Thyroid gland (tissue), 4 donors: ENCODE results near the gene MTF1. TPM values are rescaled to one million over a fixed set of nuclear protein-coding genes. Genes with fewer than 3 reads are reported as not detected.

Experiments
- DNase-seq, 2 donors: peaks; one replicate each; pipeline ENCODE4 v3.0.0-alpha.2; 2019
- H3K27ac ChIP-seq, 3 donors: fragments of 200-600 bp; sonication (generic); 1 replicate in 2 of 3; 2 replicates in 1 of 3; pipeline ENCODE4 v1.5.1; 2016 to 2019; ENCODE audit warnings: mild to moderate bottlenecking in 1 of 3, moderate library complexity in 1 of 3
- H3K27me3 ChIP-seq: fragments of 200-600 bp; sonication (generic); one replicate; pipeline ENCODE4 v1.5.1; 2019
- H3K36me3 ChIP-seq, 2 donors: fragments of 200-600 bp; sonication (generic); one replicate each; pipeline ENCODE4 v1.5.1; 2016 to 2019
- H3K4me1 ChIP-seq, 2 donors: fragments of 200-600 bp; sonication (generic); one replicate each; pipeline ENCODE4 v1.5.1; 2017 to 2019
- H3K4me3 ChIP-seq, 3 donors: fragments of 200-600 bp; sonication (generic); replicated peaks in 1 of 3; 1 replicate in 2 of 3; 2 replicates in 1 of 3; pipeline ENCODE4 v1.5.1; 2016; ENCODE audit warnings: mild to moderate bottlenecking in 1 of 3
- H3K9me3 ChIP-seq: fragments of 200-600 bp; sonication (generic); one replicate; pipeline ENCODE4 v1.5.1; 2017
- POLR2A ChIP-seq, 2 donors: fragments of 450-650 bp; IDR thresholded peaks; one replicate each; pipeline ENCODE4 v1.6.1; 2017; ENCODE audit warnings: antibody characterized with exemption in 2 of 2, mild to moderate bottlenecking in 2 of 2, moderate library complexity in 1 of 2
- WGBS, 2 donors: methylation state at CpG; one replicate each; pipeline ENCODE4 v1.1.5; 2017; 5-methylcytosine and 5-hydroxymethylcytosine counted together
- intact Hi-C: fragments of 100-400 bp; cut with DNase I; formaldehyde crosslinking; loops from one replicate; pipeline ENCODE4 v1.15.1; 2023
- total RNA-seq, 4 donors: library from RNA; depleted of rRNA; stranded (reverse); fragments of >200 nt; gene quantifications; one replicate each; pipeline ENCODE4 v1.2.3, GENCODE V29; 2016
- TF ChIP-seq, protein P1 (sequence below), 6 experiments: fragments of 200-600 bp in 3 of 6; fragments of 450-650 bp in 3 of 6; sonication (generic) in 3 of 6; IDR thresholded peaks; one replicate each; pipeline ENCODE4 v1.5.1; 2016 to 2019; ENCODE audit warnings: antibody characterized with exemption in 6 of 6, mild to moderate bottlenecking in 2 of 6, inconsistent platforms in 1 of 6, moderate library complexity in 1 of 6

Gene MTF1
- total RNA-seq, 4 donors from 2014 or later = 4.0 to 6.9 (median 5.7) TPM

GRCh38 chr1:37850352-37850955, 8.9 kb downstream of the MTF1 start:
- no peaks in the 10 kb centered on the region for H3K27me3 ChIP-seq
- intact Hi-C loops = no loop called here
- no peak for TF ChIP-seq POLR2A (IDR thresholded peaks at IDR 0.05)
- TF ChIP-seq, protein P1, sequence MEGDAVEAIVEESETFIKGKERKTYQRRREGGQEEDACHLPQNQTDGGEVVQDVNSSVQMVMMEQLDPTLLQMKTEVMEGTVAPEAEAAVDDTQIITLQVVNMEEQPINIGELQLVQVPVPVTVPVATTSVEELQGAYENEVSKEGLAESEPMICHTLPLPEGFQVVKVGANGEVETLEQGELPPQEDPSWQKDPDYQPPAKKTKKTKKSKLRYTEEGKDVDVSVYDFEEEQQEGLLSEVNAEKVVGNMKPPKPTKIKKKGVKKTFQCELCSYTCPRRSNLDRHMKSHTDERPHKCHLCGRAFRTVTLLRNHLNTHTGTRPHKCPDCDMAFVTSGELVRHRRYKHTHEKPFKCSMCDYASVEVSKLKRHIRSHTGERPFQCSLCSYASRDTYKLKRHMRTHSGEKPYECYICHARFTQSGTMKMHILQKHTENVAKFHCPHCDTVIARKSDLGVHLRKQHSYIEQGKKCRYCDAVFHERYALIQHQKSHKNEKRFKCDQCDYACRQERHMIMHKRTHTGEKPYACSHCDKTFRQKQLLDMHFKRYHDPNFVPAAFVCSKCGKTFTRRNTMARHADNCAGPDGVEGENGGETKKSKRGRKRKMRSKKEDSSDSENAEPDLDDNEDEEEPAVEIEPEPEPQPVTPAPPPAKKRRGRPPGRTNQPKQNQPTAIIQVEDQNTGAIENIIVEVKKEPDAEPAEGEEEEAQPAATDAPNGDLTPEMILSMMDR (IDR thresholded peaks at IDR 0.05) = no peak
- no peak overlapping the region for H3K27ac ChIP-seq
- no peaks in the 10 kb centered on the region for H3K9me3 ChIP-seq
- H3K4me1 ChIP-seq = peaks cover 7 to 12% of the 10 kb centered on the region in 2 donors
- DNase-seq = no peak
- H3K4me3 ChIP-seq = no peak overlapping the region
- H3K36me3 ChIP-seq = peaks cover 0 to 5% of the 10 kb centered on the region in 2 donors
- 90 to 92% methylated on average over 6 of the region's 6 CpGs for WGBS, 2 donors

- no peaks in the 10 kb centered on the region for H3K27me3 ChIP-seq
- H3K36me3 ChIP-seq = no peaks in the 10 kb centered on the region
- WGBS, 2 donors = 93 to 96% methylated on average over 3 of the region's 3 CpGs
- peaks cover 7 to 15% of the 10 kb centered on the region in 2 donors for H3K4me1 ChIP-seq
- no peak for DNase-seq
- no peaks in the 10 kb centered on the region for H3K9me3 ChIP-seq
- TF ChIP-seq, protein P1 (IDR thresholded peaks at IDR 0.05) = no peak
- no peak for TF ChIP-seq POLR2A (IDR thresholded peaks at IDR 0.05)
- no peak overlapping the region for H3K27ac ChIP-seq
- intact Hi-C loops = no loop called here
- H3K4me3 ChIP-seq = no peak overlapping the region
Measured at GRCh38 chr1:37849480-37849879, 9.9 kb downstream of the MTF1 start.

DNA sequence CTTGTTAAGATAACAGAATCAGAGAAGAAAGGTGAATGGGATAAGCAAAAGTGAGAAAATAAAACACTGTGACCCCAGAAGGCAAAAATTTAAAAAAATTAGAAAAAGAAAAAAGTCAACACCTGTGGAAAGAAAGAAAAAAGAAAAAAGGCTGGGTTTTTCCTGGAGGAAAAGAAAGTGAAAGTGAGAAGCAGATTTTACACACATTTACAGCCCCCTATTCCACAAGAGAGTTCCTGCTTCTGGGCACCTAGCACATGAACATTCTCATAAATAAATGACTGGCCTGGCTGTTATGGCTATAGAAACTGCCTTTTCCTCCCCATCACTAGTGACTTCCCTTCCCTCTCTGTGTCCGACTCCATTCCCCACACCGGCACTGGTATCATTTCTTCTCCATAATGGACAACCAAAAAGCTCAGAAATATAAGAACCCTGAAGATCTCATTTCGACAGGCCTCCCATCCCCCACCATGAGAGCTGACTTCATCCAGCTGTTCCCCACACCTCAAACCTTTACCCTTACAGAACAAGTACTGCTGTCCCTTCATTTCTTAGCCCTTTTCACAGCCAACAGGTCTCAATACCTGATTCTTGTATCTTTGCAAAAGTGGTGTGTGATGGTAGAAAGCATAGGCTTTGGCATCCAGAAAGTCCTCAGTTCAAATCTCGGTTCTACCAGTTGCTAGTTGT, 12.6 kb downstream of the MTF1 start:
- Histone ChIP-seq H3K27ac (no peak overlapping the region), H3K9me3 (no peaks in the 10 kb centered on the region), H3K27me3 (no peaks in the 10 kb centered on the region), H3K4me1 (peaks cover 7 to 12% of the 10 kb centered on the region in 2 donors), H3K4me3 (no peak overlapping the region), H3K36me3 (no peaks in the 10 kb centered on the region)
- no peak for DNase-seq
- 86% methylated on average over 4 of the region's 4 CpGs for WGBS, 2 donors
- intact Hi-C loops = no loop called here
- no peak for TF ChIP-seq POLR2A (IDR thresholded peaks at IDR 0.05)
- TF ChIP-seq, protein P1 (IDR thresholded peaks at IDR 0.05) = no peak

- no peaks in the 10 kb centered on the region for H3K36me3 ChIP-seq
- 65 to 74% methylated on average over 3 of the region's 3 CpGs for WGBS, 2 donors
- H3K4me1 ChIP-seq = peaks cover 2 to 5% of the 10 kb centered on the region in 2 donors
- no peak overlapping the region for H3K4me3 ChIP-seq
- intact Hi-C loops = no loop called here
- H3K9me3 ChIP-seq = no peaks in the 10 kb centered on the region
- no peak for DNase-seq
- no peaks in the 10 kb centered on the region for H3K27me3 ChIP-seq
- TF ChIP-seq, protein P1 (IDR thresholded peaks at IDR 0.05) = no peak
- TF ChIP-seq POLR2A (IDR thresholded peaks at IDR 0.05) = no peak
- H3K27ac ChIP-seq = no peak overlapping the region
Measured at GRCh38 chr1:37845786-37846185, 13.6 kb downstream of the MTF1 start.

- TF ChIP-seq, protein P1 (IDR thresholded peaks at IDR 0.05) = no peak
- no peak for TF ChIP-seq POLR2A (IDR thresholded peaks at IDR 0.05)
- Histone ChIP-seq H3K27me3 (no peaks in the 10 kb centered on the region), H3K4me3 (no peak overlapping the region), H3K36me3 (no peaks in the 10 kb centered on the region), H3K4me1 (peaks cover 0 to 4% of the 10 kb centered on the region in 2 donors), H3K9me3 (no peaks in the 10 kb centered on the region), H3K27ac (no peak overlapping the region)
- intact Hi-C loops = no loop called here
- DNase-seq = no peak
- WGBS, 2 donors = 91 to 93% methylated on average over 5 of the region's 5 CpGs
Measured at GRCh38 chr1:37845049-37845646, 14.2 kb downstream of the MTF1 start.
